GM12875 (cell line): ENCODE results near the gene OR3A2.
"Not testable (repeated sequence)": the region's sequence is repeated elsewhere in the genome, so short reads cannot be mapped to it uniquely, and the experiment has no call there.

Experiments used
- H3K4me3 ChIP-seq: one replicate; pipeline ENCODE4 v1.5.1; 2011; ENCODE audit warnings: low read depth, low read length, control low read depth
- CTCF ChIP-seq: IDR thresholded peaks from 2 replicates; pipeline ENCODE4 v1.5.1; 2011; ENCODE audit warnings: low read depth, mild to moderate bottlenecking, control low read depth, inconsistent platforms, low read length, moderate library complexity, borderline replicate concordance; ENCODE audit not compliant: insufficient read depth

OR3A2 gene

GRCh38 chr17:3401786-3402185 lies 15.7 kb upstream of the OR3A2 start:
- H3K4me3 ChIP-seq = no peak overlapping the region
- no peak for TF ChIP-seq CTCF

- TF ChIP-seq CTCF = no peak
- H3K4me3 ChIP-seq = no peak overlapping the region
Observed at GRCh38 chr17:3400055-3400454, 13.9 kb upstream of the OR3A2 start.

GRCh38 chr17:3398310-3398709 lies 12.2 kb upstream of the OR3A2 start, which contains the start of gene OR1E1:
Gene OR1E1, minus strand, starts transcription at chr17:3398410. Its CDS starts 0 bp downstream, at chr17:3398410.
- no peak for TF ChIP-seq CTCF
- no peak within 1 kb of the TSS for H3K4me3 ChIP-seq

- H3K4me3 ChIP-seq = not testable (repeated sequence)
Observed at GRCh38 chr17:3397801-3398200, 11.7 kb upstream of the OR3A2 start.

GRCh38 chr17:3389791-3390190 lies 3.7 kb upstream of the OR3A2 start:
- no peak for TF ChIP-seq CTCF
- H3K4me3 ChIP-seq = no peak overlapping the region

- H3K4me3 ChIP-seq = no peak overlapping the region
- TF ChIP-seq CTCF = no peak
Observed at GRCh38 chr17:3381957-3382356, 4.2 kb downstream of the OR3A2 start.

GRCh38 chr17:3378321-3378720 lies 7.8 kb downstream of the OR3A2 start:
- no peak overlapping the region for H3K4me3 ChIP-seq
- no peak for TF ChIP-seq CTCF

GRCh38 chr17:3371167-3371566 lies 14.9 kb downstream of the OR3A2 start:
- H3K4me3 ChIP-seq = not testable (repeated sequence)

- not testable (repeated sequence) for H3K4me3 ChIP-seq
Observed at GRCh38 chr17:3342782-3343181, 43.3 kb downstream of the OR3A2 start.
